Tibial nerve (tissue), 4 donors: Measurements from ENCODE around the gene HCN1. TPM values are rescaled to one million over a fixed set of nuclear protein-coding genes. Genes with fewer than 3 reads are reported as not detected.

Experiments
- DNase-seq, 2 donors: peaks; one replicate each; pipeline ENCODE4 v3.0.0-alpha.2; 2019; ENCODE audit warnings: low spot score in 2 of 2
- H3K27ac ChIP-seq, 4 donors: fragments of 200-600 bp; sonication (generic) in 3 of 4; one replicate each; pipeline ENCODE4 v1.5.1; 2017 to 2019; ENCODE audit warnings: mild to moderate bottlenecking in 1 of 4
- H3K27me3 ChIP-seq, 2 donors: fragments of 200-600 bp; sonication (generic) in 1 of 2; one replicate each; pipeline versions ENCODE4 v1.5.1 to v1.6.0; 2017 to 2019
- H3K36me3 ChIP-seq, 3 donors: fragments of 200-600 bp; sonication (generic); one replicate each; pipeline ENCODE4 v1.5.1; 2018 to 2019
- H3K4me1 ChIP-seq, 4 donors: fragments of 200-600 bp; sonication (generic) in 3 of 4; one replicate each; pipeline ENCODE4 v1.5.1; 2017 to 2019
- H3K4me3 ChIP-seq, 4 donors: fragments of 200-600 bp; sonication (generic) in 3 of 4; one replicate each; pipeline ENCODE4 v1.5.1; 2017 to 2019; ENCODE audit warnings: mild to moderate bottlenecking in 1 of 4, moderate library complexity in 1 of 4
- H3K9me3 ChIP-seq, 4 donors: fragments of 200-600 bp; sonication (generic) in 3 of 4; one replicate each; pipeline ENCODE4 v1.5.1; 2017 to 2019
- CTCF ChIP-seq, 5 experiments: fragments of 200-600 bp in 3 of 5; fragments of 450-650 bp in 2 of 5; sonication (generic) in 3 of 5; IDR thresholded peaks; one replicate each; pipeline ENCODE4 v1.5.1; 2016 to 2019; ENCODE audit warnings: antibody characterized with exemption in 5 of 5, mild to moderate bottlenecking in 3 of 5, moderate library complexity in 2 of 5
- EP300 ChIP-seq, 2 donors: sonication (generic); formaldehyde crosslinking; IDR thresholded peaks; one replicate each; pipeline ENCODE4 v1.6.1; 2017; ENCODE audit warnings: antibody characterized with exemption in 2 of 2, mild to moderate bottlenecking in 1 of 2
- POLR2A ChIP-seq, 2 donors: fragments of 450-650 bp; IDR thresholded peaks; one replicate each; pipeline ENCODE4 v1.6.1; 2017; ENCODE audit warnings: antibody characterized with exemption in 2 of 2, mild to moderate bottlenecking in 2 of 2, moderate library complexity in 2 of 2
- WGBS, 2 donors: methylation state at CpG; one replicate each; pipeline ENCODE4 v1.1.5; 2018; 5-methylcytosine and 5-hydroxymethylcytosine counted together
- total RNA-seq, 4 donors: library from RNA; depleted of rRNA; stranded (reverse); fragments of >200 nt; gene quantifications; one replicate each; pipeline ENCODE4 v1.1.0, GENCODE V29; 2016

HCN1 gene
- total RNA-seq, 4 donors from 2014 or later, result 16.2 to 21.9 (median 17.7) TPM

- H3K36me3 ChIP-seq, result no peaks in the 10 kb centered on the region
- H3K4me3 ChIP-seq, result no peak overlapping the region
- no peak for TF ChIP-seq EP300 (IDR thresholded peaks at IDR 0.05)
- no peak for TF ChIP-seq CTCF (IDR thresholded peaks at IDR 0.05)
- TF ChIP-seq POLR2A (IDR thresholded peaks at IDR 0.05), result no peak
- DNase-seq, result no peak
- H3K27me3 ChIP-seq, result no peaks in the 10 kb centered on the region
- H3K27ac ChIP-seq, result no peak overlapping the region
- WGBS, 2 donors, result 37 to 49% methylated on average over 2 of the region's 2 CpGs
- H3K9me3 ChIP-seq, result no peaks in the 10 kb centered on the region
- peaks cover 0 to 6% (median 0%) of the 10 kb centered on the region in 4 donors for H3K4me1 ChIP-seq
Observed at GRCh38 chr5:45687701-45688100, 8.5 kb downstream of the HCN1 start.

- no peak for TF ChIP-seq CTCF (IDR thresholded peaks at IDR 0.05)
- no peak for TF ChIP-seq EP300 (IDR thresholded peaks at IDR 0.05)
- TF ChIP-seq POLR2A (IDR thresholded peaks at IDR 0.05), result no peak
- no peak overlapping the region for H3K27ac ChIP-seq
- no peak for DNase-seq
- no peaks in the 10 kb centered on the region for H3K27me3 ChIP-seq
- H3K4me1 ChIP-seq, result peaks cover 0 to 6% (median 0%) of the 10 kb centered on the region in 4 donors
- 77 to 83% methylated on average over 2 of the region's 2 CpGs for WGBS, 2 donors
- H3K4me3 ChIP-seq, result no peak overlapping the region
- H3K36me3 ChIP-seq, result no peaks in the 10 kb centered on the region
- H3K9me3 ChIP-seq, result no peaks in the 10 kb centered on the region
Observed at GRCh38 chr5:45686620-45687019, 9.6 kb downstream of the HCN1 start.

GRCh38 chr5:45684118-45684517 is 12.1 kb downstream of the HCN1 start:
- peaks cover 0 to 6% (median 1%) of the 10 kb centered on the region in 4 donors for H3K4me1 ChIP-seq
- H3K4me3 ChIP-seq, result no peak overlapping the region
- no peak for DNase-seq
- H3K9me3 ChIP-seq, result no peaks in the 10 kb centered on the region
- no peak overlapping the region for H3K27ac ChIP-seq
- H3K27me3 ChIP-seq, result no peaks in the 10 kb centered on the region
- no peaks in the 10 kb centered on the region for H3K36me3 ChIP-seq
- TF ChIP-seq EP300 (IDR thresholded peaks at IDR 0.05), result no peak
- no peak for TF ChIP-seq CTCF (IDR thresholded peaks at IDR 0.05)
- no peak for TF ChIP-seq POLR2A (IDR thresholded peaks at IDR 0.05)

- H3K4me1 ChIP-seq, result peaks cover 0 to 8% (median 0%) of the 10 kb centered on the region in 4 donors
- no peaks in the 10 kb centered on the region for H3K36me3 ChIP-seq
- no peaks in the 10 kb centered on the region for H3K9me3 ChIP-seq
- H3K27ac ChIP-seq, result no peak overlapping the region
- WGBS, 2 donors, result 83 to 85% methylated on average over 2 of the region's 2 CpGs
- no peak overlapping the region for H3K4me3 ChIP-seq
- H3K27me3 ChIP-seq, result no peaks in the 10 kb centered on the region
- DNase-seq, result no peak
- no peak for TF ChIP-seq EP300 (IDR thresholded peaks at IDR 0.05)
- TF ChIP-seq POLR2A (IDR thresholded peaks at IDR 0.05), result no peak
- TF ChIP-seq CTCF (IDR thresholded peaks at IDR 0.05), result no peak
Observed at GRCh38 chr5:45680950-45681349, 15.2 kb downstream of the HCN1 start.

- no peak overlapping the region for H3K27ac ChIP-seq
- no peaks in the 10 kb centered on the region for H3K9me3 ChIP-seq
- no peak for DNase-seq
- TF ChIP-seq POLR2A (IDR thresholded peaks at IDR 0.05) (no peak), EP300 (IDR thresholded peaks at IDR 0.05) (no peak), CTCF (IDR thresholded peaks at IDR 0.05) (no peak)
- no peak overlapping the region for H3K4me3 ChIP-seq
- no peaks in the 10 kb centered on the region for H3K27me3 ChIP-seq
- peaks cover 0 to 8% (median 0%) of the 10 kb centered on the region in 4 donors for H3K4me1 ChIP-seq
- no peaks in the 10 kb centered on the region for H3K36me3 ChIP-seq
- 9 to 18% methylated on average over 2 of the region's 2 CpGs for WGBS, 2 donors
Observed at GRCh38 chr5:45677524-45677923, 18.7 kb downstream of the HCN1 start.
